HL-60 (cell line): Measurements from ENCODE around the gene DPY19L3.

Experiments
- CTCF ChIP-seq: IDR thresholded peaks from one replicate; pipeline ENCODE4 v1.5.1; 2011; ENCODE audit warnings: low read length, control low read depth, inconsistent platforms; ENCODE audit not compliant: insufficient read depth
- POLR2AphosphoS5 ChIP-seq: IDR thresholded peaks from 2 replicates; pipeline ENCODE4 v1.6.1; 2012; ENCODE audit warnings: low read depth
- REST ChIP-seq: IDR thresholded peaks from 2 replicates; pipeline ENCODE4 v1.6.1; 2012; ENCODE audit warnings: low read depth; ENCODE audit not compliant: insufficient replicate concordance

GRCh38 chr19:32388393-32388855, 17.1 kb upstream of the DPY19L3 start:
- no peak for TF ChIP-seq POLR2AphosphoS5
- no peak for TF ChIP-seq CTCF
- no peak for TF ChIP-seq REST
